Activated CD8-positive, alpha-beta memory T cell treated with anti-CD3 and anti-CD28 coated beads, Interleukin-2, amount 50 U/mL, for 24 hours (primary cell): ENCODE measurements around the gene TMC5.
"Not testable (repeated sequence)": the region's sequence is repeated elsewhere in the genome, so short reads cannot be mapped to it uniquely, and the experiment has no call there.

Experiments
- DNase-seq: peaks from one replicate; pipeline ENCODE4 v3.0.0-alpha.2; 2020; ENCODE audit errors: extremely low read depth

TMC5 gene

GRCh38 chr16:19417640-19418039 lies at the start of gene TMC5:
Gene TMC5 (plus strand): TSS chr16:19417883. CDS start chr16:19440039, 22,156 bp downstream.
- DNase-seq = no peak

GRCh38 chr16:19372541-19372940 lies 45.1 kb upstream of the TMC5 start:
- not testable (repeated sequence) for DNase-seq

GRCh38 chr16:19374402-19374801 lies 43.3 kb upstream of the TMC5 start:
- DNase-seq = no peak

- peak; percentile 3 for DNase-seq
Observed at GRCh38 chr16:19375561-19376158, 42.0 kb upstream of the TMC5 start.

GRCh38 chr16:19377864-19378263 lies 39.8 kb upstream of the TMC5 start:
- DNase-seq = no peak

GRCh38 chr16:19378511-19378910 lies 39.2 kb upstream of the TMC5 start:
- no peak for DNase-seq

GRCh38 chr16:19379838-19380237 lies 37.8 kb upstream of the TMC5 start:
- DNase-seq = no peak

GRCh38 chr16:19380328-19380727 lies 37.4 kb upstream of the TMC5 start:
- no peak for DNase-seq

- no peak for DNase-seq
Observed at GRCh38 chr16:19382084-19382801, 35.4 kb upstream of the TMC5 start.

- no peak for DNase-seq
Observed at GRCh38 chr16:19382887-19383816, 34.5 kb upstream of the TMC5 start.

GRCh38 chr16:19384656-19385055 lies 33.0 kb upstream of the TMC5 start:
- no peak for DNase-seq

GRCh38 chr16:19386525-19386924 lies 31.2 kb upstream of the TMC5 start:
- DNase-seq = no peak

- DNase-seq = peak; percentile 10
Observed at GRCh38 chr16:19389246-19389645, 28.4 kb upstream of the TMC5 start.

- not testable (repeated sequence) for DNase-seq
Observed at GRCh38 chr16:19391185-19391776, 26.4 kb upstream of the TMC5 start.

- DNase-seq = no peak
Observed at GRCh38 chr16:19392352-19392751, 25.3 kb upstream of the TMC5 start.

- no peak for DNase-seq
Observed at GRCh38 chr16:19393226-19394111, 24.2 kb upstream of the TMC5 start.

GRCh38 chr16:19395646-19396267 lies 21.9 kb upstream of the TMC5 start:
- not testable (repeated sequence) for DNase-seq

- DNase-seq = no peak
Observed at GRCh38 chr16:19396555-19397011, 21.1 kb upstream of the TMC5 start.

- not testable (repeated sequence) for DNase-seq
Observed at GRCh38 chr16:19397373-19397772, 20.3 kb upstream of the TMC5 start.

GRCh38 chr16:19400711-19401110 lies 17.0 kb upstream of the TMC5 start:
- no peak for DNase-seq
